HCT116 (cell line): ENCODE results near the gene SEMA5B.

Source experiments
- CEBPB ChIP-seq: IDR thresholded peaks from 2 replicates; pipeline ENCODE4 v1.6.1; 2012; ENCODE audit warnings: low read depth
- EZH2 ChIP-seq: fragments of 200-600 bp; sonication (generic); IDR thresholded peaks from 2 replicates; pipeline ENCODE4 v1.6.1; 2017; ENCODE audit warnings: antibody characterized with exemption, mixed run types
- EZH2phosphoT487 ChIP-seq: fragments of 200-600 bp; IDR thresholded peaks from 2 replicates; pipeline ENCODE4 v1.6.1; 2018; ENCODE audit warnings: antibody characterized with exemption, borderline replicate concordance
- POLR2A ChIP-seq: IDR thresholded peaks from 2 replicates; pipeline ENCODE4 v1.7.0; 2011; ENCODE audit warnings: borderline replicate concordance; ENCODE audit not compliant: insufficient read depth, insufficient read length; ENCODE audit errors: extremely low read depth
- POLR2AphosphoS5 ChIP-seq: IDR thresholded peaks from 2 replicates; pipeline ENCODE4 v1.6.1; 2011; ENCODE audit warnings: mild to moderate bottlenecking, low read depth, low read length, moderate library complexity
- RAD21 ChIP-seq: IDR thresholded peaks from 2 replicates; pipeline ENCODE4 v1.6.1; 2012; ENCODE audit warnings: low read depth, mild to moderate bottlenecking
- SIN3A ChIP-seq: IDR thresholded peaks from 2 replicates; pipeline ENCODE4 v1.6.1; 2012; ENCODE audit warnings: low read depth
- SRF ChIP-seq: IDR thresholded peaks from 2 replicates; pipeline ENCODE4 v1.6.1; 2012; ENCODE audit warnings: low read depth
- TCF7L2 ChIP-seq: IDR thresholded peaks from 2 replicates; pipeline ENCODE4 v1.7.0; 2011; ENCODE audit warnings: borderline replicate concordance, inconsistent platforms; ENCODE audit not compliant: insufficient read depth, insufficient read length; ENCODE audit errors: extremely low read depth
- YY1 ChIP-seq: IDR thresholded peaks from 2 replicates; pipeline ENCODE4 v1.6.1; 2011; ENCODE audit warnings: low read length, low read depth, moderate library complexity, mild to moderate bottlenecking; ENCODE audit not compliant: insufficient replicate concordance; ENCODE audit errors: extremely low read depth
- ZNF274 ChIP-seq: fragments of 200-500 bp; sonication (Bioruptor generic); IDR thresholded peaks from 2 replicates; pipeline ENCODE4 v1.6.1; 2014; ENCODE audit warnings: mild to moderate bottlenecking, low read depth, low read length, inconsistent platforms
- TF ChIP-seq, protein P1 (sequence below), 3 experiments: fragments of 200-600 bp in 1 of 3; sonication (generic) in 1 of 3; IDR thresholded peaks in 2 of 3; conservative IDR thresholded peaks in 1 of 3; 2 replicates each; pipeline ENCODE4 v1.5.1; 2012 to 2017; ENCODE audit warnings: low read depth in 2 of 3, low read length in 2 of 3, antibody characterized with exemption in 1 of 3, borderline replicate concordance in 1 of 3, control low read depth in 1 of 3, mild to moderate bottlenecking in 1 of 3, mixed read lengths in 1 of 3, mixed run types in 1 of 3, moderate library complexity in 1 of 3; ENCODE audit not compliant: insufficient read depth in 1 of 3
- TF ChIP-seq, protein P2 (sequence below): IDR thresholded peaks from 2 replicates; pipeline ENCODE4 v1.6.1; 2012
- TF ChIP-seq, protein P3 (sequence below): IDR thresholded peaks from 2 replicates; pipeline ENCODE4 v1.6.1; 2012; ENCODE audit warnings: low read depth

DNA sequence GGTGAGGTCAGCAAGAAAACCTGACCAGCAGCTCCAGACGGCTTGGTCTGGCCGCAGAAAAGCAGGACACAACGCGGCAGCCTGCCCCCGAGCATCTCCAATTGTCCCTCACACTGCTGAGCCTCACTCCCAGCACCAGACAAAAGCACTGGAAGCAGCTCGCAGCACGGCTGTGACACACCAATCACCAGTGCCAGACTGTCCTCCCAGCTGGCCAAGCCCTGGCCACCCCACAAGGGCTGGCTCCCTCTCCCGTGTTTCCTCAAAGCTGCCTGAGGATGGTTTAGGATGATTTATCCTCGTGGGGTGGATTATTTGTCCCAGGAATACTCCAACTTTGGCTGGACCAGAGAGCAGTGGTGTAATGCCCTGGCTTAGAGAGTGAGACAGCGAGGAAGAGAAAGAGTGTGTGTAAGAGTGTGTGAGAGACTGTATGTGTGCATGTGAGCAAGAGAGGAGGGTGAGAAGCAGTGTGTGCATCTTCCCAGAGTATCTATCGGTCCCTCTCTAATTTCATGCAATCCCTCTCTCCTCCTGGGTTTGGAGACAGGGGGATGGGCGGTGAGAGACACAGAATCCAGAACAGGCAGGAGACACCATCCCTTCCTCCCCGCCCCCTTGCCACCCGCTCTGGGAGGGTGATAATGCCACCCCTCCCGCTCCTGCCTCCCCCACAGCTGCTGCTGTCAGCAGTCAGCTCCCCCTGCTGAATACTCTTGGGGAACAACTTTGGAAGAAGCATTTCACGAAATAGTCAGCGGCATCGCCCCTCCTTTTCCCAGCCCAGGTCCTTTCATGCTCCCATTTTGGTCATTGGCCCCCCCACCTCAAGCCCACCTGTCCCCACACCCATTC lies 34.2 kb downstream of the SEMA5B start:
- TF ChIP-seq YY1: no peak
- TF ChIP-seq, protein P1, sequence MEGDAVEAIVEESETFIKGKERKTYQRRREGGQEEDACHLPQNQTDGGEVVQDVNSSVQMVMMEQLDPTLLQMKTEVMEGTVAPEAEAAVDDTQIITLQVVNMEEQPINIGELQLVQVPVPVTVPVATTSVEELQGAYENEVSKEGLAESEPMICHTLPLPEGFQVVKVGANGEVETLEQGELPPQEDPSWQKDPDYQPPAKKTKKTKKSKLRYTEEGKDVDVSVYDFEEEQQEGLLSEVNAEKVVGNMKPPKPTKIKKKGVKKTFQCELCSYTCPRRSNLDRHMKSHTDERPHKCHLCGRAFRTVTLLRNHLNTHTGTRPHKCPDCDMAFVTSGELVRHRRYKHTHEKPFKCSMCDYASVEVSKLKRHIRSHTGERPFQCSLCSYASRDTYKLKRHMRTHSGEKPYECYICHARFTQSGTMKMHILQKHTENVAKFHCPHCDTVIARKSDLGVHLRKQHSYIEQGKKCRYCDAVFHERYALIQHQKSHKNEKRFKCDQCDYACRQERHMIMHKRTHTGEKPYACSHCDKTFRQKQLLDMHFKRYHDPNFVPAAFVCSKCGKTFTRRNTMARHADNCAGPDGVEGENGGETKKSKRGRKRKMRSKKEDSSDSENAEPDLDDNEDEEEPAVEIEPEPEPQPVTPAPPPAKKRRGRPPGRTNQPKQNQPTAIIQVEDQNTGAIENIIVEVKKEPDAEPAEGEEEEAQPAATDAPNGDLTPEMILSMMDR (IDR thresholded peaks at IDR 0.05 in 2 of 3, conservative IDR thresholded peaks at IDR 0.05 in 1 of 3; ENCODE audit: borderline replicate concordance in 1 of 3, insufficient read depth in 1 of 3, low read depth in 2 of 3, low read length in 2 of 3): no peak
- TF ChIP-seq, protein P2, sequence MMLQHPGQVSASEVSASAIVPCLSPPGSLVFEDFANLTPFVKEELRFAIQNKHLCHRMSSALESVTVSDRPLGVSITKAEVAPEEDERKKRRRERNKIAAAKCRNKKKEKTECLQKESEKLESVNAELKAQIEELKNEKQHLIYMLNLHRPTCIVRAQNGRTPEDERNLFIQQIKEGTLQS: no peak
- no peak for TF ChIP-seq POLR2A
- no peak for TF ChIP-seq TCF7L2
- TF ChIP-seq SRF: no peak
- TF ChIP-seq POLR2AphosphoS5: no peak
- no peak for TF ChIP-seq SIN3A
- TF ChIP-seq EZH2phosphoT487: no peak
- no peak for TF ChIP-seq RAD21
- TF ChIP-seq EZH2: no peak
- TF ChIP-seq ZNF274: no peak
- TF ChIP-seq, protein P3, sequence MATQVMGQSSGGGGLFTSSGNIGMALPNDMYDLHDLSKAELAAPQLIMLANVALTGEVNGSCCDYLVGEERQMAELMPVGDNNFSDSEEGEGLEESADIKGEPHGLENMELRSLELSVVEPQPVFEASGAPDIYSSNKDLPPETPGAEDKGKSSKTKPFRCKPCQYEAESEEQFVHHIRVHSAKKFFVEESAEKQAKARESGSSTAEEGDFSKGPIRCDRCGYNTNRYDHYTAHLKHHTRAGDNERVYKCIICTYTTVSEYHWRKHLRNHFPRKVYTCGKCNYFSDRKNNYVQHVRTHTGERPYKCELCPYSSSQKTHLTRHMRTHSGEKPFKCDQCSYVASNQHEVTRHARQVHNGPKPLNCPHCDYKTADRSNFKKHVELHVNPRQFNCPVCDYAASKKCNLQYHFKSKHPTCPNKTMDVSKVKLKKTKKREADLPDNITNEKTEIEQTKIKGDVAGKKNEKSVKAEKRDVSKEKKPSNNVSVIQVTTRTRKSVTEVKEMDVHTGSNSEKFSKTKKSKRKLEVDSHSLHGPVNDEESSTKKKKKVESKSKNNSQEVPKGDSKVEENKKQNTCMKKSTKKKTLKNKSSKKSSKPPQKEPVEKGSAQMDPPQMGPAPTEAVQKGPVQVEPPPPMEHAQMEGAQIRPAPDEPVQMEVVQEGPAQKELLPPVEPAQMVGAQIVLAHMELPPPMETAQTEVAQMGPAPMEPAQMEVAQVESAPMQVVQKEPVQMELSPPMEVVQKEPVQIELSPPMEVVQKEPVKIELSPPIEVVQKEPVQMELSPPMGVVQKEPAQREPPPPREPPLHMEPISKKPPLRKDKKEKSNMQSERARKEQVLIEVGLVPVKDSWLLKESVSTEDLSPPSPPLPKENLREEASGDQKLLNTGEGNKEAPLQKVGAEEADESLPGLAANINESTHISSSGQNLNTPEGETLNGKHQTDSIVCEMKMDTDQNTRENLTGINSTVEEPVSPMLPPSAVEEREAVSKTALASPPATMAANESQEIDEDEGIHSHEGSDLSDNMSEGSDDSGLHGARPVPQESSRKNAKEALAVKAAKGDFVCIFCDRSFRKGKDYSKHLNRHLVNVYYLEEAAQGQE: no peak
- TF ChIP-seq CEBPB: no peak
